GM18909 (cell line): ENCODE data around the gene ALPL.

ENCODE experiments used
- ATAC-seq: cut with Tn5 transposase; IDR thresholded peaks from one replicate; pipeline ENCODE4 v1.9.1; 2021; ENCODE audit warnings: mild to moderate bottlenecking; ENCODE audit not compliant: unreplicated experiment, poor library complexity

ALPL gene

DNA sequence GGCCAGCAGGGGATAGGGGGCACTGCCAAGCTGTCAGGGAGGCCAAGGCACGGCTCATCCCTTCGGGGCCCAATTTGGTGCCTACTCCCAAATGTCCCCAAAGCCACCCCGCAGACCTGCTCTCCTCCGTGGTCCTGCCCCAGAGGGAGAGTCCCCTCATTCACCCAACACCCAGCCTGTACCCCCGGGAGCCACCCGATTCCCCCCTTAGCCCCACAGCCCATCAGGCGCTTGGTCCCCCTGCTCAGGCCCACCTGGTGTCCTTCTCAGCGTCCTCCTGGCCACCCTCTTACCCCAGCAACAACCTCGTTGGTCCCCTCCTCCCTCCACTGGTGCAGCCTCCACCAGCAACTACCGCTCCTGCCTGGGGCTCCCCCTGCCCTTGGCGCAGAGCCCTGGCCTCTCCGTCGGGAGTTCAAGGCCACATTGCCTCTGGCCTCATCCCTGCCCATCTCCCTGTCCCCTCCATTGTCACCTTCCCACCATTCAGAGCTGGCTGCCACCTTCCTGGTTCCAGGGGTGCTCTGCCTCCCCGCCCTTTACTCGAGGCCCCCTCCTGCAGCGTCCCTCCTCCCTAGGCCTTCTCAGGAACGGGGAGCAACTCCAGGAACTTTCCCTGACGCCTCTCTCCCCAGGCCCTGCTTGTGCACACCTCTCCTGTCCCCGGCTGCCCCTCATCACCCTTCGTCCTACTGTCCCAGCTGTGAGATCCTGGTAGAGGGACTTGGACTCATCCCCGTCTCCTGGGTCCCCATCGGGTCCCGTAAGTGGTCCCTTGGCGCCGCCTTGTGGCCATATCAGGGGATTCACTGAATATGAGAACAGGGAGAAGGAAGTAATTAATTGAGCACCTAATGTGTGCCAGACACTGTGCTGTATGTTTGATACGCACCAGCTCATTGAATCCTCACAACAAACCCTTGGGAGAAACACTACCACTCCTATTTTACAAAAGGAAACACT lies 86.0 kb downstream of the ALPL start:
- no peak for ATAC-seq

GRCh38 chr1:21596174-21596573 lies 87.0 kb downstream of the ALPL start:
- ATAC-seq: no peak

GRCh38 chr1:21596628-21597027 lies 87.4 kb downstream of the ALPL start:
- no peak for ATAC-seq

GRCh38 chr1:21597753-21598152 lies 88.5 kb downstream of the ALPL start:
- ATAC-seq: no peak

DNA sequence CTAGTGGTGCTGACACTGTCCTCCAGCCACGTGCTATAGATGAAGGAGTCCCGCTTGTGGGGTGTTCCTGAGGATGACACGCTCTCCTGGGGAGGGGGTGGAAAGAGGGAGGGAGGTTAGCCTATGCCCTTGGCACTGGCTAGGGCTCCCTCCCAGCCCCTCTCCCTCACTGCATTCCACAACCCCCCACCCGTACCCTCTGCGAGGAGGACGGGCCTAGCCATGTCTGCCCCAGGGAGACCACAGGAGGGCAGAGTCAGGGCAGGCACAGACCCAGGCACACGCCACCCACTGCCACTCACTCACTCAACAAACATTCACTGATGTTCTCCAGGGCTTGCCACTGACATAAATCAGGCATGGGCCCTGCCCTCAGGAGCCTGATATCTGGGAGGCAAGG lies 89.2 kb downstream of the ALPL start:
- no peak for ATAC-seq

GRCh38 chr1:21598904-21599303 lies 89.7 kb downstream of the ALPL start:
- ATAC-seq: no peak

- ATAC-seq: no peak
These were observed 90.2 kb downstream of the ALPL start for GRCh38 chr1:21599402-21599801.

DNA sequence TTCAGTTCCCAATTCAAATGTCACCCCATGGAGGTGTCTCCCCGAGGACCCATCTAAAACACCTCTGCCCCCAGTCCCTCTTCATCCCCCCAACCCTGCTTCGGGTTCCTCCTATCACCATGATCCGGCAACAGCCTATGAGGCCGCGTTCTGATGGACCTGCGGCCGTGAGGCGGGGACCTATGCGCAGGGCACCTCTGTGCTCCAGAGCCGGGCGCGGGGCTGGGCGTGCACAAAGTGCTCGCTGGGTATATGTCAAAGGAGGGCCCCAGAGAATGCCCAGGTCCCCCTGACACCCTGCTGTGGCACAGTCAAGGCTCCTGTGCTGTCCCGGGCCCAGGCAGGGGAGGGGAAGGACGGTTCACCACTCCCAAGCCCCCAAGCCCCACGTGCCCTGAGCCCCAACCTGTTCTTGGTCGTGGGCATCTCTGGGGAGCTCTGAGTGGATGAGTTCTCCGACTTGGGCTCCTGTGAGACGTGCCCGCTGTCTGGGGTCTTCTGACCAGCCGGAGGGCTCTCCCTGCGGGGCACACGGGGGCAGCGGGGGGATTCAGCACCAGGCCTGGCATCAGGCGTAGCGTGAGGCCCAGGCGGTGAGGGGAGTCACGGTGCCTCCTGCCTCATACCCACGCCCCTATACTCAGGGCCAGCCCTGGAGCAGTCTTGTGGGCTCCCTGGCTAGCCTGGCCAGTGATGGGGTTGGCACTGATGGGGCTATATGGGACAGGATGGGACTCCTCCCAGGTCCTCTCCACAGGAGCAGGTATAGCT lies 92.2 kb downstream of the ALPL start:
- ATAC-seq: no peak

- ATAC-seq: no peak
These were observed 94.2 kb downstream of the ALPL start for GRCh38 chr1:21603177-21604138.

GRCh38 chr1:21604208-21604957 lies 95.2 kb downstream of the ALPL start:
- no peak for ATAC-seq

GRCh38 chr1:21605012-21605715 lies 95.9 kb downstream of the ALPL start:
- no peak for ATAC-seq

- ATAC-seq: no peak
These were observed 96.9 kb downstream of the ALPL start for GRCh38 chr1:21605964-21606705.

- ATAC-seq: no peak
These were observed 98.6 kb downstream of the ALPL start for GRCh38 chr1:21607549-21608529.

DNA sequence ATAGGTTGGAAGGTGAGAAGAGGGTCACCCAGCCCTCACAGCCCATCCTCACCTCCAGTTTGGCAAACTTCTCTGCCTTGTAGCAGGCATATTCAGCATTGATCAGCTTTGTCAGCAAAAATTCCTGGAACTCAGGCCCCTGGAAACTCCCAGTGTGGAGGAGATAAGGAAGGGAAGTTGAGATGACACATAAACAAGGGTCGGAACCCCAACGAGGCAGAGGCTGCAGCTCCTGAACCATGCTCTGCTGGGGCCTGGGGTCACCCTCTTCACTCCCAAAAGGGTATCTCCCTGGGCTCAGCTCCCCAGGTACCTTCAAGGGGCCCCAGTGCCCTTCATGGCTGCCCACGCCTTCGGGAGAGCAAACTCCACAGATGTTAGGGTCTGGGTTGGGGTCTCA lies 99.6 kb downstream of the ALPL start:
- no peak for ATAC-seq

- no peak for ATAC-seq
These were observed 100.8 kb downstream of the ALPL start for GRCh38 chr1:21610027-21610426.

DNA sequence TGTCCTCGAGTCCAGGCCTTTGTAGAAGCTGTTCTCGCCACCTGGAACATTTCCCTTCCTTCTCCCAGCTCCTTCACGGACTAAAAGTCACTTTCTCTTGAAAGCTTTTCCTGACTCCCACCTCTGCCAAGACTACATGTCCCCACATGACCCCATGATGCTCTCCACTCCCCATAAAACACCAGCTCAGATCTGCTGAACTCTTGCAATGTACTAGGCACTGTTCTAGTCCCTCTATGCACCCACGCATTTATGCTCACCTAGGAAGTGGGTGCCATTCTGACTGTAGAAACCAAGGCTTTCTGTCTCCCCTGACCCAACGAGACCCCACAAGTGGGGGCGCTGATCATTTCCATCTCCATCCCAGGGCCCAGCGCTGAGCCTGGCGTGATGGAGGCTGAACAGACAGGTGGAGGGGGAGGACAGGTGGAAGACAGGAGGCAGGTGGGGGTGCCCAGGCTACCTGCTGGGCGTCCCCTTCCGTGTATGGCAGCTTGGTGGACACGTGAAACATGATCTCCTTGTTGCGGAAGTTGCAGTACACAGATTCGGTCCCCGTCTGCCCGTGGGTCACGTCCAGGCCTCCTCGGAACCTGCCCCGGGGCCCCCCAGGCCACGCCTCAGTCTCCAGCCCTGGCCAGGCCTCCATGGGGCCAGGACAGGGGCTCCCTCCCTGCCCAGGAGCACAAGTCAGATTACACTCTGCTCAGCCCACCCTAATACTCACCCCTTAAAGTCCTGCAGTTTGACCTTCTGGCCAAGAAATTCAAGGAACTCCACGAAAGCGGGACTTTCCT lies 102.0 kb downstream of the ALPL start:
- no peak for ATAC-seq
